Measurements from ENCODE around the gene PALB2. TPM values are rescaled to one million over a fixed set of nuclear protein-coding genes. Genes with fewer than 3 reads are reported as not detected.
A peak's percentile ranks its signal among the peaks of the same experiment; 100 is the strongest.

The PALB2 gene
- total and polyA plus RNA-seq, 10 of the 15 experiments (the other 5 are each of a cell fraction or from before 2014, with no cell fraction given) = 9.2 to 24.6 (median 17.6) TPM

DNA sequence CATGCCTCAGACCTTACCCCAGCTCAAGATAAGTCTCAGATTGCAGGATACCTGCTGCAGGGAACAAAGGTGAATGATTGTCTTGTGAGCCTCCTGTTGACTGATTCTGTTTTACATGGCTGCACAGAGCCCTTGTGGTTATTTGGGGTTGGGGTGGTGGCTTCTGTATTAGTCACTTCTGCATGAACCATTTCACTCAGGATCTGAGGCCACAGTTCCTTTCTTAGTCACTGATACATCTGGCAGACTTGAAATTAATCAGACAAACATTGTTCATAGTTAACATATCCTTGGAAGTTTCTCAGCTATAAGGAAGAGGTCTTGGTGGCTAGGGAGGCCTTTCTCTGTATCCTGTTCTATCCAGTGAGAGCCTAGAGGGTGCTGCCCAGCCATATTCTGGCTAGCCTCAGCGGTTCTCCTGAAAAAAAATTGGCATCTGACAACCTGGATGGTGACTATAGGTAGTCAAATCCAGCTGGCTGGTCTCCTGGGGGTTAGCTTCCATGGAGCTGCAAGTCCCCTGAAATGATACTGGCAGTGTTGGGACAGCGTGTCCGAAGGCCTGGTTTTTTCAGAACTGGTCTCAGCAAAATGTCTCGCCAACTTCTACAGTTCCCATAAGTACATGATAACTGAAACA is 29.1 kb upstream of the PALB2 start (continued):
- TF ChIP-seq RB1 (IDR thresholded peaks at IDR 0.05; ENCODE audit: borderline replicate concordance) = no peak
- TF ChIP-seq SIN3A (IDR thresholded peaks at IDR 0.05; ENCODE audit: low read depth, low read length) = no peak
- TF ChIP-seq, protein P1, sequence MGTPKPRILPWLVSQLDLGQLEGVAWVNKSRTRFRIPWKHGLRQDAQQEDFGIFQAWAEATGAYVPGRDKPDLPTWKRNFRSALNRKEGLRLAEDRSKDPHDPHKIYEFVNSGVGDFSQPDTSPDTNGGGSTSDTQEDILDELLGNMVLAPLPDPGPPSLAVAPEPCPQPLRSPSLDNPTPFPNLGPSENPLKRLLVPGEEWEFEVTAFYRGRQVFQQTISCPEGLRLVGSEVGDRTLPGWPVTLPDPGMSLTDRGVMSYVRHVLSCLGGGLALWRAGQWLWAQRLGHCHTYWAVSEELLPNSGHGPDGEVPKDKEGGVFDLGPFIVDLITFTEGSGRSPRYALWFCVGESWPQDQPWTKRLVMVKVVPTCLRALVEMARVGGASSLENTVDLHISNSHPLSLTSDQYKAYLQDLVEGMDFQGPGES (IDR thresholded peaks at IDR 0.05) = no peak
- peak; percentile 100 for TF ChIP-seq RUNX3 (IDR thresholded peaks at IDR 0.05; ENCODE audit: low read length)
- no peak for TF ChIP-seq HCFC1 (IDR thresholded peaks at IDR 0.05; ENCODE audit: low read length)
- no peak for TF ChIP-seq EGR1 (IDR thresholded peaks at IDR 0.05; ENCODE audit: borderline replicate concordance in 1 of 2, low read depth in 2 of 2, low read length in 2 of 2)
- TF ChIP-seq SIX5 (IDR thresholded peaks at IDR 0.05; ENCODE audit: low read depth, low read length, severe bottlenecking) = no peak
- TF ChIP-seq HDAC6 (IDR thresholded peaks at IDR 0.05; ENCODE audit: unreplicated experiment) = no peak
- TF ChIP-seq, protein P2, sequence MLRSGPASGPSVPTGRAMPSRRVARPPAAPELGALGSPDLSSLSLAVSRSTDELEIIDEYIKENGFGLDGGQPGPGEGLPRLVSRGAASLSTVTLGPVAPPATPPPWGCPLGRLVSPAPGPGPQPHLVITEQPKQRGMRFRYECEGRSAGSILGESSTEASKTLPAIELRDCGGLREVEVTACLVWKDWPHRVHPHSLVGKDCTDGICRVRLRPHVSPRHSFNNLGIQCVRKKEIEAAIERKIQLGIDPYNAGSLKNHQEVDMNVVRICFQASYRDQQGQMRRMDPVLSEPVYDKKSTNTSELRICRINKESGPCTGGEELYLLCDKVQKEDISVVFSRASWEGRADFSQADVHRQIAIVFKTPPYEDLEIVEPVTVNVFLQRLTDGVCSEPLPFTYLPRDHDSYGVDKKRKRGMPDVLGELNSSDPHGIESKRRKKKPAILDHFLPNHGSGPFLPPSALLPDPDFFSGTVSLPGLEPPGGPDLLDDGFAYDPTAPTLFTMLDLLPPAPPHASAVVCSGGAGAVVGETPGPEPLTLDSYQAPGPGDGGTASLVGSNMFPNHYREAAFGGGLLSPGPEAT (IDR thresholded peaks at IDR 0.05; ENCODE audit: low read depth) = peak; percentile 85
- 0 out of 2 replicates have a peak, but pooled peaks have one; percentile 42 for TF ChIP-seq CHD2 (IDR thresholded peaks at IDR 0.05; ENCODE audit: borderline replicate concordance, low read depth, low read length)
- no peak for TF ChIP-seq NFXL1 (IDR thresholded peaks at IDR 0.05; ENCODE audit: borderline replicate concordance)
- peak; percentile 83 for TF ChIP-seq MEF2B (IDR thresholded peaks at IDR 0.05; ENCODE audit: partially characterized antibody, poor library complexity, severe bottlenecking)
- TF ChIP-seq TBL1XR1 (IDR thresholded peaks at IDR 0.05; ENCODE audit: low read depth, low read length) = peak; percentile 94
- TF ChIP-seq SUZ12 (IDR thresholded peaks at IDR 0.05; ENCODE audit: unreplicated experiment) = no peak
- peak; percentile 99 for TF ChIP-seq TCF3 (IDR thresholded peaks at IDR 0.05; ENCODE audit: borderline replicate concordance, insufficient read depth, low read depth, low read length)
- TF ChIP-seq, protein P3, sequence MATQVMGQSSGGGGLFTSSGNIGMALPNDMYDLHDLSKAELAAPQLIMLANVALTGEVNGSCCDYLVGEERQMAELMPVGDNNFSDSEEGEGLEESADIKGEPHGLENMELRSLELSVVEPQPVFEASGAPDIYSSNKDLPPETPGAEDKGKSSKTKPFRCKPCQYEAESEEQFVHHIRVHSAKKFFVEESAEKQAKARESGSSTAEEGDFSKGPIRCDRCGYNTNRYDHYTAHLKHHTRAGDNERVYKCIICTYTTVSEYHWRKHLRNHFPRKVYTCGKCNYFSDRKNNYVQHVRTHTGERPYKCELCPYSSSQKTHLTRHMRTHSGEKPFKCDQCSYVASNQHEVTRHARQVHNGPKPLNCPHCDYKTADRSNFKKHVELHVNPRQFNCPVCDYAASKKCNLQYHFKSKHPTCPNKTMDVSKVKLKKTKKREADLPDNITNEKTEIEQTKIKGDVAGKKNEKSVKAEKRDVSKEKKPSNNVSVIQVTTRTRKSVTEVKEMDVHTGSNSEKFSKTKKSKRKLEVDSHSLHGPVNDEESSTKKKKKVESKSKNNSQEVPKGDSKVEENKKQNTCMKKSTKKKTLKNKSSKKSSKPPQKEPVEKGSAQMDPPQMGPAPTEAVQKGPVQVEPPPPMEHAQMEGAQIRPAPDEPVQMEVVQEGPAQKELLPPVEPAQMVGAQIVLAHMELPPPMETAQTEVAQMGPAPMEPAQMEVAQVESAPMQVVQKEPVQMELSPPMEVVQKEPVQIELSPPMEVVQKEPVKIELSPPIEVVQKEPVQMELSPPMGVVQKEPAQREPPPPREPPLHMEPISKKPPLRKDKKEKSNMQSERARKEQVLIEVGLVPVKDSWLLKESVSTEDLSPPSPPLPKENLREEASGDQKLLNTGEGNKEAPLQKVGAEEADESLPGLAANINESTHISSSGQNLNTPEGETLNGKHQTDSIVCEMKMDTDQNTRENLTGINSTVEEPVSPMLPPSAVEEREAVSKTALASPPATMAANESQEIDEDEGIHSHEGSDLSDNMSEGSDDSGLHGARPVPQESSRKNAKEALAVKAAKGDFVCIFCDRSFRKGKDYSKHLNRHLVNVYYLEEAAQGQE (IDR thresholded peaks at IDR 0.05; ENCODE audit: low read depth, low read length) = 0 out of 2 replicates have a peak, but pooled peaks have one; percentile 24
- TF ChIP-seq, protein P4, sequence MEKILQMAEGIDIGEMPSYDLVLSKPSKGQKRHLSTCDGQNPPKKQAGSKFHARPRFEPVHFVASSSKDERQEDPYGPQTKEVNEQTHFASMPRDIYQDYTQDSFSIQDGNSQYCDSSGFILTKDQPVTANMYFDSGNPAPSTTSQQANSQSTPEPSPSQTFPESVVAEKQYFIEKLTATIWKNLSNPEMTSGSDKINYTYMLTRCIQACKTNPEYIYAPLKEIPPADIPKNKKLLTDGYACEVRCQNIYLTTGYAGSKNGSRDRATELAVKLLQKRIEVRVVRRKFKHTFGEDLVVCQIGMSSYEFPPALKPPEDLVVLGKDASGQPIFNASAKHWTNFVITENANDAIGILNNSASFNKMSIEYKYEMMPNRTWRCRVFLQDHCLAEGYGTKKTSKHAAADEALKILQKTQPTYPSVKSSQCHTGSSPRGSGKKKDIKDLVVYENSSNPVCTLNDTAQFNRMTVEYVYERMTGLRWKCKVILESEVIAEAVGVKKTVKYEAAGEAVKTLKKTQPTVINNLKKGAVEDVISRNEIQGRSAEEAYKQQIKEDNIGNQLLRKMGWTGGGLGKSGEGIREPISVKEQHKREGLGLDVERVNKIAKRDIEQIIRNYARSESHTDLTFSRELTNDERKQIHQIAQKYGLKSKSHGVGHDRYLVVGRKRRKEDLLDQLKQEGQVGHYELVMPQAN (conservative IDR thresholded peaks at IDR 0.05) = no peak
